Stimulated activated CD4-positive, alpha-beta T cell treated with anti-CD3 and anti-CD28 coated beads, Interleukin-4, amount 100 ng/mL, for 48 hours (primary cell): ENCODE results near the gene ZNRF4.

Experiments
- DNase-seq, 2 donors: peaks; one replicate each; pipeline ENCODE4 v3.0.0-alpha.2; 2020; ENCODE audit warnings: low read depth in 2 of 2

The ZNRF4 gene

DNA sequence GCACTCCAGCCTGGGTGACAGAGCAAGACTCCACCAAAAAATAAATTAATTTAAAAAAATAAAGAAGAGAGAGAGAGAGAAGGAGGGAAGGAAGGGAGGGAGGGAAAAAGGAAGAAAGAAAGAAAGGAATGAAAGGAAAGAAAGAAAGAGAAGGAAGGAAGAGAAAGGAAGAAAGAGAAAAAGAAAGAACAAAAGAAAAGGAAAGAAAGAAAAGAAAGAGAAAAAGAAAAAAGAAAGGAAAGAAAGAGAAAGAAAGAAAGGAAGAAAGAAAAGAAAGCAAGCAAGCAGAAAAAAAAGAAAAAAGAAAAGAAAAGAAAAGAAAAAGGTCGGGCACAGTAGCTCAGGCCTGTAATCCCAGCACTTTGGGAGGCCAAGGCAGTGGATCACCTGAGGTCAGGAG is 14.9 kb upstream of the ZNRF4 start:
- no peak for DNase-seq

GRCh38 chr19:5443723-5444122 is 11.5 kb upstream of the ZNRF4 start:
- DNase-seq: no peak

DNA sequence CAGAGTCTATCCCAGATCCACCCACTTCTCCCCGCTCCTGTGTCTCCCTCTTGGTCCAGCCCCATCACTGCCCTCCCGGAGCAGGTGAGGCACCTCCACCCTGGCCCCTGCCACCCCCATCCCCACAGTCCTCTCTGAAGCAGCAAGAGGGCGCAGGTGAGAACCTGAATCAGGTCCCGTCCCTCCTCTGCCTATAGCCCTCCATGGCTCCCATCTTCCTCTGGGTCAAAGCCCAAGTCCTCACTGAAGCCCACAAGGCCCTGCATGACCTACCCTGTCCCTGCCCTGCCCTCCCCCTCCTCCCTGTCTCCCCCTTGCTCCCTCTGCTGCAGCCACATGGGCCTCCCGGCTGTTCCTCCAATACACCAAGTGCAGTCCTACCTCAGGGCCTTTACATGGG is 10.8 kb upstream of the ZNRF4 start:
- no peak for DNase-seq

DNA sequence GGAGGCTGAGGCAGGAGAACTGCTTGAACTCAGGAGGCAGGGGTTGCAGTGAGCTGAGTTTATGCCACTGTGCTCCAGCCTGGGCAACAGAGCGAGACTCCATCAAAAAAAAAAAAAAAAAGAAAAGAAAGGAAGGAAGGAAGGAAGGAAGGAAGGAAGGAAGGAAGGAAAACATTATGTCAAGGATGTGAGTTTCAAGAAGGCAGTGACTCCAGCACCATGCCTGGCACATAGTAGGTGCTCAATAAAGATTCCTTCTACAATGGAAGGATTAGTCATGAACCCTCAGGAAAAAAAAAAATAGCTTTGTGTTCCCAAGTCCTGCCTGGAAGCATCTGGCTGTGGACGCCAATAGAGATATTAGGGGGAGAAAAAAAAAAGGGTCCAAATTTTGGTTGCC is 10.1 kb upstream of the ZNRF4 start:
- no peak for DNase-seq

- no peak for DNase-seq
Measured at GRCh38 chr19:5445561-5446055, 9.6 kb upstream of the ZNRF4 start.

GRCh38 chr19:5447700-5448311 is 7.4 kb upstream of the ZNRF4 start:
- no peak for DNase-seq

- DNase-seq: no peak
Measured at GRCh38 chr19:5448374-5448773, 6.8 kb upstream of the ZNRF4 start.

DNA sequence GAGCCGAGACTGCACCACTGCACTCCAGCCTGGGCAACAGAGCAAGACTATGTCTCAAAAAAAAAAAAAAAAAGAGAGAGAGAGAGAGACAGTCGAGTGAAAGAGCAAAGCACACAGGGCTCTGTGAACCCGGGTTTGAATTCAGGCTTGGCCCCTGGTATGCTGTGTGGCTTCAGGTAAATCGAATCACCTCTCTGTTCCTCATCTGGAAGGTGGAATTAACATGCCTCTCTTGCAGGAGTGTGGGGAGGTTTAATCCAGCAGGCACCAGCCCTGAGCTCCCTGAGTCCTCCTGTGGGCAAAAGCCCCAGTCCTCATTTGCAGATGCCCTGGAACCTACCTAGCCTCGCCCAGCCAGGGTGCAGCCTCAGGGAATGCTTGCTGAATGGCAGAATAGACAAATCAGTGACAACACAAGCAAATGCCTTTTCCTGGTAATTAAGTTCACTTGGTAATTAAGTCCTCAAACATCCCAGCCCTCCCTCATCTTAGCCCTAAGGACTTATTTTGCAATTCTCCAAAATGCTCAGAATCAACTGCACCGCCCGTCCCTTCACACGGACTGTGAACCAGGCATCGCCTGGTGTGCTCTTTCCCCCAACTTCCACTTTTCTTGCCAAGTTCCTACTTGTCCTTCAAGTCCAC is 4.6 kb upstream of the ZNRF4 start:
- DNase-seq: no peak

- no peak for DNase-seq
Measured at GRCh38 chr19:5451494-5451893, 3.7 kb upstream of the ZNRF4 start.

DNA sequence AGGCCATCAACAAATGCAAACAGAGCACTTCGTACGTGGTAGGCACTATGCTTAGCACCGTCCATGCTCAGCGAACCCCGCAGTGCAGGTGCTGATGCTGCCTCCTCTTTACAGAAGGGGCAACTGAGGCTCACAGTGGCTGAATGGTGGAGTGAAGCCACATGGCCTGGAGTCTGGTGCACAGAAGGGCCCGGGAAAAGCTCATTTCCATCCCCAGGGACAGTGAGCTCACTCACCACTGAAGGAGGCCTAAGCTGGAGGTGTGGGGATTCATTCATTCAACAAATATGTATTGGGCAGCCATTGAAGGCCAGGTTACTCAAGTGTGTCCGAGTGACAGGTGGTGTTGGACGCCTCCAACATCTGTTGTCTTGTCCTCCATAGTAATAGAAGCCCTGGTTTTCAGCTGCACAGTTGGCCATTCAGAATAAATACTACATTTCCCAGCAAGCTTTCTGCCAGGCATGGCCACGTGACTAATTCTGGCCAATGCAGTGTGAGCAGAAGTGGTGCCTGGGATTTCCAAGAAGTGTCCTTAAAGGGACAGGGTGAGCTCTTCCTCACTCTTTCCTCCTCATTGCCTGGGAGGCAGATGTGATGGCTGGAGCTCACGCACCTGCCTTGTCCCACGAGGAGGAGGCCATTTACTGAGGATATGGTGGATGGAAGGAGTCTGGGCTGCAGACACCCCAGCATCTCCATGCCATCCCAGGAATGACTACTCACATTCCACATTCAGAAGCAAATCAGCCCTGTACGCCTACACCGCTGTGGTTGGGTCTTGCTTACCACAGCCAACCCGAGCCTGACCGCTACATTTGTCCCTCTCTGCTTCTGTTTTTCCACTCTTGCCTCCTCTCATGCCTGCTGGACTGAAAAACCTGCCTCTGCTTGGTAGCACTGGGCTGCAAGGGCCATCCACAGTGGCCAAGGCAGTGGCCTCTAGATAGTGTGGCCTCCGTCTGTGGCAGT is 2.3 kb upstream of the ZNRF4 start:
- DNase-seq: no peak

DNA sequence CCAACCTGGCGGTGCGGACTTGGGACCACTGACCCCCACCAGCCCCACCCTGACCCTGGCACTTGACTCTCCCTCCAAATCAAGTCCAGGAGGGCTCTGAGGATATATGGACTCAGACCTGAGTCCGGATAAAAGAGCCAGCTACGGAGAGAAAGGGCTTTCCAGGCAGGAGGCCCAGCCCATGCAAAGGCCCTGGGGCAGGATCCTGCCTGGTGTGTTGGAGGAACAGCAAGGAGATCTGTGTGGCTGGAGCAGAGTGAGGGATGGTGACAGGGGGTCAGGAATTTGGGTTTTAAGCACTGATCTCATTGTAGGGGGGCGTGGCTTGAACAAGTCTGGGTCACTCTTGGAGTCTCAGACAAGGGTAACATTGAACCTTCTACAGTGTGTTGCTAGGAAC is 474 bp upstream of the ZNRF4 start:
- no peak for DNase-seq

DNA sequence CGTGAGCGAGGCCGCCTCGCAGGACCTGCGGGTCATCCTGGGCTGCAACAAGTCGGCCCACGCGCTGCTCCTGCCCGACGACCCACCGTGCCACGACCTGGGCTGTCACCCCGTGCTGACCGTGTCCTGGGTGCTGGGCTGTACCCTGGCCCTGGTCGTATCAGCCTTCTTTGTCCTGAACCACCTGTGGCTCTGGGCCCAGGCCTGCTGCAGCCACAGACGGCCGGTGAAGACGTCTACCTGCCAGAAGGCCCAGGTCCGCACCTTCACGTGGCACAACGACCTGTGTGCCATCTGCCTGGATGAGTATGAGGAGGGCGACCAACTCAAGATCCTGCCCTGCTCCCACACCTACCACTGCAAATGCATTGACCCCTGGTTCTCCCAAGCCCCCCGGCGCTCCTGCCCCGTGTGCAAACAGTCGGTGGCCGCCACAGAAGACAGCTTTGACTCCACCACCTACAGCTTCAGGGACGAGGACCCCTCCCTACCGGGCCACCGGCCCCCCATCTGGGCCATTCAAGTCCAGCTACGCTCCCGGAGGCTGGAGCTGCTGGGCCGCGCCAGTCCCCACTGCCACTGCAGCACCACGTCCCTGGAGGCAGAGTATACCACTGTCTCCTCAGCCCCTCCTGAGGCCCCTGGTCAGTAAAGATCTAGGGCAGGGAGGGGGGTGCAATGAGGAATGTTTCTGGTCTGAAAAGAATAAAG is 1.1 kb downstream of the ZNRF4 start:
- DNase-seq: no peak

GRCh38 chr19:5456841-5457200 is 1.6 kb downstream of the ZNRF4 start:
- DNase-seq: no peak

- DNase-seq: no peak
Measured at GRCh38 chr19:5457709-5458108, 2.5 kb downstream of the ZNRF4 start.

DNA sequence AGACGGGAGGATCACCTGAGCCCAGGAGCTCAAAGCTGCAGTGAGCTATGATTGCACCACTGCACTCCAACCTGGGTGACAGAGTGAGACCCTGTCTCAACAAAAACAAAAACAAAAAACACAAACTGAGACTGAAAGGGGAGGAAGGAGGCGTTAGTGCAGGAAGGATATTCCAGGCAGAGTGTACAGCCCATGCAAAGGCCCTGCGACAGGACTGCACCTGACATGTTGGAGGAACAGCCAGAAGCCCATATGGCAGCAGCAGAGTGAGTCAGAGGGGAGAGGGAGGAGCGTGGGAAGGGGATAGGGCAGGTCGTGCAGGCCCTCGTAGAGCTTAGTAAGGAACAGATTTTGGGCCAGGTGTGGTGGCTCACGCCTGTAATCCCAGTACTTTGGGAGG is 3.2 kb downstream of the ZNRF4 start:
- no peak for DNase-seq

DNA sequence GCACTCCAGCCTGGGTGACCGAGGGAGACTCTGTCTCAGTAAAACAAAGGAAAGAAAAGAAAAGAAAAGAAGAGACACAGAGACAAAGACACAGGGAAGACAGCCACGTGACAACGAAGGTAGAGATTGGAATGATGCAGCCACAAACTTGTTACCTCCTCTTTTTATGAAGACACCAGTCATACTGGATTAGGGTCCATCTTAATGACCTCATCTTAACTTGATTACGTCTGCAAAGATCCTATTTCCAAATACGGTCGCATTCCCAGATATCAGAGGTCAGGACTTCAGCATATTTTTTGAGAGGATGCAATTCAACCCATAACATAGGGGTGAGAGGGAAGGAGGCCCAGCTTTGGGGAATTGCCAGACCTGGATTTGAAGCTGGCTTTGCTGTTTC is 4.1 kb downstream of the ZNRF4 start:
- DNase-seq: no peak

GRCh38 chr19:5460748-5461147 is 5.5 kb downstream of the ZNRF4 start:
- no peak for DNase-seq

DNA sequence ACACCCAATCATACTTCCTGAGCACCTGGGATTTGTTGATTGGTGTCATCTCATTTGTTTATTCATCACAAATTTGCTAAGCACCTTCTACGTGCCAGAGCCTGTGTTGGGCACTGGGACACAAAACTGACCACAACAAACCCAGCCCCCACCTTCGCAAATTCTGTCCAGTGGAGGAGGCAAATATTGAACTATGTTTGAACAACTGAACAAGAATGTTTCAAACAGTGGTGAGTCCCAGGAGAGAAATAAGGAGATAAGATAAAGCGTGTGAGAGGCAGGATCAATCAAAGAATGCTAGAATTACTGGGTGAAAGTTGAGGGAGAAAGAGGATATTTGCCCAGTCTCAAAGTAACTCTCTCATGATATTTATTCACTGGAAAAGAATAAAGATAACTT is 8.7 kb downstream of the ZNRF4 start:
- no peak for DNase-seq

GRCh38 chr19:5466072-5466471 is 10.9 kb downstream of the ZNRF4 start:
- DNase-seq: no peak

DNA sequence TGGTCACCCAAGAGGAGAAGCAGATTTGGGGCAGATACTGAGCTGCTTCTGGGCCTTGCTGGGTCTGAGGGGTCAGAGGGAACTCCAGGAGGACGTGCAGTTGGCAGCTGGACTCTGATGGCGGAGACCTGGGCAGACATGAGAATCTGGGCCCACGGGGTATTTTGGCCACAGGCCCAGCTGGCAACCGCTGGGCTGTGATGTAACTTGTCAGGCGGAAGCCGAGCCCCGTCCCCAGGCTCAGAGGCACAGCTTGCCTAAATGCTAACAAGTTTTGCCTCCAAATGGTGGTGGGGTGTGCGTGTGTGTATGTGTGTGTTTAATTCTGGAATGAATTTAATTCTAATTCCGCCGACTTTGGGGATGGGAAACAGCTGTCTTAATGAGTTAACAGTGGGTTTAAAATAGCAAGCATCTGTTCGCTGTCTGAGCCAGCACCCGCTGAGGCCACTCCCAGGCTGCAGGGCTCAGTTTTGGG is 11.6 kb downstream of the ZNRF4 start:
- DNase-seq: no peak

- DNase-seq: no peak
Measured at GRCh38 chr19:5470264-5470671, 15.1 kb downstream of the ZNRF4 start.

DNA sequence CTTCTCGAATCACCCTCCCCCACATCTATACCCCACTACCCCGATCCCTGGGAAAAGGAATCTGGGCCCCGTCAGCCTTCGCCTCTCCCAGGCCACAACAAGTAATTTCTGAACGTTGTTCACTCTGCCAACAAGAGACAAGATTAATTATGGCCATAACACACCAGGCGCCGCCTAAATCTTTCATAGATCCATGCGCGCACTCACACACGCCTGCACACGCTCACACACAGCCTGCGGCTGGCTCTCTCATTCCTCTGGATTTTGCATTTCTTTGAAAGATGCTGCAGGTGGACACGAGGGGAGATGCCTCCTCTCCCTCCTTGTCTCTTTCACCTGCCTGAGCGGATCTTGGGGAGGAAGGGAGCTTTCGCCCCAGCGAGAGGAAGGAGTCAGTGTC is 17.1 kb downstream of the ZNRF4 start:
- no peak for DNase-seq
